ENCODE measurements around the gene AGER.
"Not testable (repeated sequence)": the region's sequence is repeated elsewhere in the genome, so short reads cannot be mapped to it uniquely, and the experiment has no call there.

AGER gene

GRCh38 chr6:32148289-32149091, 35.6 kb downstream of the AGER start:
- no peak for DNase-seq (ENCODE audit: low read depth)

GRCh38 chr6:32147401-32148132, 36.5 kb downstream of the AGER start:
- no peak for DNase-seq (ENCODE audit: low read depth)

- no peak for DNase-seq (ENCODE audit: low read depth)
These were observed 37.4 kb downstream of the AGER start for GRCh38 chr6:32146687-32147086.

GRCh38 chr6:32146287-32146686, 37.8 kb downstream of the AGER start:
- DNase-seq (ENCODE audit: low read depth): no peak

GRCh38 chr6:32144238-32144637, 39.8 kb downstream of the AGER start:
- DNase-seq (ENCODE audit: low read depth): not testable (repeated sequence)

- DNase-seq (ENCODE audit: low read depth): no peak
These were observed 43.5 kb downstream of the AGER start for GRCh38 chr6:32140420-32141046.

- DNase-seq (ENCODE audit: low read depth): no peak
These were observed 44.5 kb downstream of the AGER start for GRCh38 chr6:32139590-32139989.

GRCh38 chr6:32137454-32137853, 46.6 kb downstream of the AGER start:
- DNase-seq (ENCODE audit: low read depth): no peak

- DNase-seq (ENCODE audit: low read depth): no peak
These were observed 50.3 kb downstream of the AGER start for GRCh38 chr6:32133786-32134185.

- no peak for DNase-seq (ENCODE audit: low read depth)
These were observed 51.9 kb downstream of the AGER start for GRCh38 chr6:32132110-32132509.

GRCh38 chr6:32131439-32131948, 52.6 kb downstream of the AGER start:
- no peak for DNase-seq (ENCODE audit: low read depth)
